Measurements from ENCODE around the gene ANO1.

Gene ANO1

DNA sequence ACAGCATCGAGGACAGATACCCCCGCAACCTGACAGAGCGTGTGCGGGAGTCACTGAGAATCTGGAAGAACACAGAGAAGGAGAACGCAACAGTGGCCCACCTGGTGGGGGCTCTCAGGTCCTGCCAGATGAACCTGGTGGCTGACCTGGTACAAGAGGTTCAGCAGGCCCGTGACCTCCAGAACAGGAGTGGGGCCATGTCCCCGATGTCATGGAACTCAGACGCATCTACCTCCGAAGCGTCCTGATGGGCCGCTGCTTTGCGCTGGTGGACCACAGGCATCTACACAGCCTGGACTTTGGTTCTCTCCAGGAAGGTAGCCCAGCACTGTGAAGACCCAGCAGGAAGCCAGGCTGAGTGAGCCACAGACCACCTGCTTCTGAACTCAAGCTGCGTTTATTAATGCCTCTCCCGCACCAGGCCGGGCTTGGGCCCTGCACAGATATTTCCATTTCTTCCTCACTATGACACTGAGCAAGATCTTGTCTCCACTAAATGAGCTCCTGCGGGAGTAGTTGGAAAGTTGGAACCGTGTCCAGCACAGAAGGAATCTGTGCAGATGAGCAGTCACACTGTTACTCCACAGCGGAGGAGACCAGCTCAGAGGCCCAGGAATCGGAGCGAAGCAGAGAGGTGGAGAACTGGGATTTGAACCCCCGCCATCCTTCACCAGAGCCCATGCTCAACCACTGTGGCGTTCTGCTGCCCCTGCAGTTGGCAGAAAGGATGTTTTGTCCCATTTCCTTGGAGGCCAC, 128.3 kb downstream of the ANO1 start:
- Histone ChIP-seq H3K36me3 (ENCODE audit: low read length) (peaks cover 2% of the 10 kb centered on the region; the same call in 1 of the 2 replicates), H3K27ac (ENCODE audit: low read depth, low read length) (no peak overlapping the region)

DNA sequence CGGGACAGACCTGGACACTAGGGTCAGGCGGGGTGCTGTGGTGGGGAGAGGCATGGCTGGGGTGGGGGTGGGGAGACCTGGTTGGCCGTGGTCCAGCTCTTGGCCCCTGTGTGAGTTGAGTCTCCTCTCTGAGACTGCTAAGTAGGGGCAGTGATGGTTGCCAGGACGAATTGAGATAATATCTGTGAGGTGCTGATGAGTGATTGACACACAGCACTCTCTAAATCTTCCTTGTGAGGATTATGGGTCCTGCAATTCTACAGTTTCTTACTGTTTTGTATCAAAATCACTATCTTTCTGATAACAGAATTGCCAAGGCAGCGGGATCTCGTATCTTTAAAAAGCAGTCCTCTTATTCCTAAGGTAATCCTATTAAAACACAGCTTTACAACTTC, 128.9 kb downstream of the ANO1 start:
- Histone ChIP-seq H3K36me3 (ENCODE audit: low read length) (peaks cover 2% of the 10 kb centered on the region; the same call in 1 of the 2 replicates), H3K79me2 (ENCODE audit: insufficient read depth, low read length) (peaks cover 34% of the 10 kb centered on the region), H3K4me2 (ENCODE audit: low read depth, low read length, poor library complexity, severe bottlenecking) (no peak overlapping the region), H3F3A (ENCODE audit: insufficient read depth) (no peaks in the 10 kb centered on the region; the same call in 1 of the 2 replicates), H3K9me2 (replicated peaks; ENCODE audit: insufficient read depth, low read length) (no peaks in the 10 kb centered on the region), H3K9me3 (ENCODE audit: insufficient read depth, low read length) (no peaks in the 10 kb centered on the region), H3K4me3 (ENCODE audit: insufficient read depth, low read length, poor library complexity, severe bottlenecking) (no peak overlapping the region), H3K27ac (ENCODE audit: low read depth, low read length) (no peak overlapping the region), H3K27me3 (ENCODE audit: low read length) (no peaks in the 10 kb centered on the region), H4K20me1 (ENCODE audit: low read depth, low read length) (peaks cover 11% of the 10 kb centered on the region; the same call in 1 of the 2 replicates), H2AFZ (ENCODE audit: low read depth, low read length, severe bottlenecking) (no peak overlapping the region), H3K9ac (ENCODE audit: low read length) (no peak overlapping the region)
- TF ChIP-seq, protein P1, sequence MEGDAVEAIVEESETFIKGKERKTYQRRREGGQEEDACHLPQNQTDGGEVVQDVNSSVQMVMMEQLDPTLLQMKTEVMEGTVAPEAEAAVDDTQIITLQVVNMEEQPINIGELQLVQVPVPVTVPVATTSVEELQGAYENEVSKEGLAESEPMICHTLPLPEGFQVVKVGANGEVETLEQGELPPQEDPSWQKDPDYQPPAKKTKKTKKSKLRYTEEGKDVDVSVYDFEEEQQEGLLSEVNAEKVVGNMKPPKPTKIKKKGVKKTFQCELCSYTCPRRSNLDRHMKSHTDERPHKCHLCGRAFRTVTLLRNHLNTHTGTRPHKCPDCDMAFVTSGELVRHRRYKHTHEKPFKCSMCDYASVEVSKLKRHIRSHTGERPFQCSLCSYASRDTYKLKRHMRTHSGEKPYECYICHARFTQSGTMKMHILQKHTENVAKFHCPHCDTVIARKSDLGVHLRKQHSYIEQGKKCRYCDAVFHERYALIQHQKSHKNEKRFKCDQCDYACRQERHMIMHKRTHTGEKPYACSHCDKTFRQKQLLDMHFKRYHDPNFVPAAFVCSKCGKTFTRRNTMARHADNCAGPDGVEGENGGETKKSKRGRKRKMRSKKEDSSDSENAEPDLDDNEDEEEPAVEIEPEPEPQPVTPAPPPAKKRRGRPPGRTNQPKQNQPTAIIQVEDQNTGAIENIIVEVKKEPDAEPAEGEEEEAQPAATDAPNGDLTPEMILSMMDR (IDR thresholded peaks at IDR 0.05; ENCODE audit: insufficient read depth, low read length, poor library complexity, severe bottlenecking): no peak
- no peak for TF ChIP-seq EZH2phosphoT487 (conservative IDR thresholded peaks at IDR 0.05; ENCODE audit: low read length)

More for the DNA sequence above, 128.3 kb downstream of the ANO1 start:
- H3F3A ChIP-seq (ENCODE audit: insufficient read depth): no peaks in the 10 kb centered on the region; the same call in 1 of the 2 replicates
- no peaks in the 10 kb centered on the region for H3K9me3 ChIP-seq (ENCODE audit: insufficient read depth, low read length)
- H3K27me3 ChIP-seq (ENCODE audit: low read length): no peaks in the 10 kb centered on the region
- no peak overlapping the region for H2AFZ ChIP-seq (ENCODE audit: low read depth, low read length, severe bottlenecking)
- TF ChIP-seq, protein P1 (IDR thresholded peaks at IDR 0.05; ENCODE audit: insufficient read depth, low read length, poor library complexity, severe bottlenecking): no peak
- no peak for TF ChIP-seq EZH2phosphoT487 (conservative IDR thresholded peaks at IDR 0.05; ENCODE audit: low read length)
- H4K20me1 ChIP-seq (ENCODE audit: low read depth, low read length): peaks cover 11% of the 10 kb centered on the region; the same call in 1 of the 2 replicates
- H3K9me2 ChIP-seq (replicated peaks; ENCODE audit: insufficient read depth, low read length): no peaks in the 10 kb centered on the region
- H3K79me2 ChIP-seq (ENCODE audit: insufficient read depth, low read length): peaks cover 34% of the 10 kb centered on the region
- no peak overlapping the region for H3K4me2 ChIP-seq (ENCODE audit: low read depth, low read length, poor library complexity, severe bottlenecking)
- H3K4me3 ChIP-seq (ENCODE audit: insufficient read depth, low read length, poor library complexity, severe bottlenecking): no peak overlapping the region
- no peak overlapping the region for H3K9ac ChIP-seq (ENCODE audit: low read length)

DNA sequence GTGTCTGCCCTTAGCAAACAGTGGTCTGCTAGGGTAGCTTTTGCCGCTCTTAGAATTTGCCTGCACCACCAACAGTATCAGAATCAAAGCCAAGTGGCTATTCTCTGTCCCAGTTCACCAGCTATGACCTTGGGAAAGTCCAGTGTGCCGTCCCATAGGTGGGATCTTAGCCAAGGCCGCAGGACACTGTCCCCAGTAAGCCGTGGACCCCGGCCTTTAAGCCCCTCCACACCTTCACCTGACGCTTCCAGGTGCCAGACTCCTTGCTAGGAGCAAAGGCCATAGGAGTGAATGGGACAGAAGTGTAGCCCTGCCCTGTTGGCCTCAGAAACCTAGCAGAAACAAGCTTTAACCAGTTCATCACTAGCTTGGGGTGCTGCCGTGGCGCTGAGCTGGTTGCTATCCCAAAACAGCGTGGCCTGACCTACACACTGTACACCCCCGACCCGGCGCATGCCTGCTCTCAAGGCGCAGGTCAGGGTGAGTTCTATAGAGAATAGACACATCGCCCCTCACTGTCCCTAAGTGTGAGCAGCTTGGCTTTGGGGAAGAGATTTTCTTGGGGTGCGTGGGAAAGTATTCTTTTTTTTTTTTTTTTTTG, 129.5 kb downstream of the ANO1 start:
- H2AFZ ChIP-seq (ENCODE audit: low read depth, low read length, severe bottlenecking): no peak overlapping the region
- no peak overlapping the region for H3K4me2 ChIP-seq (ENCODE audit: low read depth, low read length, poor library complexity, severe bottlenecking)
- peaks cover 2% of the 10 kb centered on the region; the same call in 1 of the 2 replicates for H3K36me3 ChIP-seq (ENCODE audit: low read length)
- H3K4me3 ChIP-seq (ENCODE audit: insufficient read depth, low read length, poor library complexity, severe bottlenecking): no peak overlapping the region
- no peaks in the 10 kb centered on the region for H3K27me3 ChIP-seq (ENCODE audit: low read length)
- TF ChIP-seq, protein P1 (IDR thresholded peaks at IDR 0.05; ENCODE audit: insufficient read depth, low read length, poor library complexity, severe bottlenecking): no peak
- no peak for TF ChIP-seq EZH2phosphoT487 (conservative IDR thresholded peaks at IDR 0.05; ENCODE audit: low read length)
- H3K9ac ChIP-seq (ENCODE audit: low read length): no peak overlapping the region
- no peaks in the 10 kb centered on the region for H3K9me3 ChIP-seq (ENCODE audit: insufficient read depth, low read length)
- H3K9me2 ChIP-seq (replicated peaks; ENCODE audit: insufficient read depth, low read length): no peaks in the 10 kb centered on the region
- peaks cover 11% of the 10 kb centered on the region; the same call in 1 of the 2 replicates for H4K20me1 ChIP-seq (ENCODE audit: low read depth, low read length)
- H3K79me2 ChIP-seq (ENCODE audit: insufficient read depth, low read length): peaks cover 34% of the 10 kb centered on the region
- H3K27ac ChIP-seq (ENCODE audit: low read depth, low read length): no peak overlapping the region
- H3F3A ChIP-seq (ENCODE audit: insufficient read depth): no peaks in the 10 kb centered on the region; the same call in 1 of the 2 replicates

Data from SU-DHL-6 (cell line).